ENCODE data around the gene OPALIN.

- no peak for TF ChIP-seq NFIC (IDR thresholded peaks at IDR 0.05)
- TF ChIP-seq RAD21 (IDR thresholded peaks at IDR 0.05; ENCODE audit: low read depth) = no peak
- TF ChIP-seq EGR1 (IDR thresholded peaks at IDR 0.05) = no peak
- TF ChIP-seq REST (IDR thresholded peaks at IDR 0.05; ENCODE audit: low read depth) = no peak
- no peak for TF ChIP-seq EP300 (IDR thresholded peaks at IDR 0.05; ENCODE audit: borderline replicate concordance)
- TF ChIP-seq MAX (IDR thresholded peaks at IDR 0.05) = no peak
- TF ChIP-seq TAF1 (IDR thresholded peaks at IDR 0.05; ENCODE audit: low read depth) = no peak
- TF ChIP-seq TCF12 (IDR thresholded peaks at IDR 0.05; ENCODE audit: low read depth) = no peak
- no peak for TF ChIP-seq USF1 (IDR thresholded peaks at IDR 0.05)
- no peak for TF ChIP-seq TEAD4 (IDR thresholded peaks at IDR 0.05)
- no peak for TF ChIP-seq YY1 (IDR thresholded peaks at IDR 0.05; ENCODE audit: low read depth)
These were observed 14.6 kb downstream of the OPALIN start for GRCh38 chr10:96344178-96344577.

Measured in Ishikawa (cell line).